HG03060 (cell line): ENCODE measurements around the gene SLC6A13.
"Not testable (repeated sequence)": the region's sequence is repeated elsewhere in the genome, so short reads cannot be mapped to it uniquely, and the experiment has no call there.

ENCODE experiments used
- ATAC-seq: cut with Tn5 transposase; IDR thresholded peaks from one replicate; pipeline ENCODE4 v1.9.1; 2021; ENCODE audit warnings: low read depth, moderate number of reproducible peaks; ENCODE audit not compliant: unreplicated experiment

The SLC6A13 gene

GRCh38 chr12:218728-219590 lies 43.7 kb downstream of the SLC6A13 start:
- ATAC-seq = no peak

GRCh38 chr12:218221-218620 lies 44.4 kb downstream of the SLC6A13 start:
- no peak for ATAC-seq

- not testable (repeated sequence) for ATAC-seq
Observed at GRCh38 chr12:217029-217428, 45.6 kb downstream of the SLC6A13 start.

- no peak for ATAC-seq
Observed at GRCh38 chr12:215116-215515, 47.5 kb downstream of the SLC6A13 start.

GRCh38 chr12:214003-214741 lies 48.5 kb downstream of the SLC6A13 start, which contains the start of gene SLC6A12:
SLC6A12 (minus strand) TSS chr12:214157; CDS start chr12:209986, 4,171 bp downstream.
- no peak for ATAC-seq

GRCh38 chr12:213527-213932 lies 49.1 kb downstream of the SLC6A13 start:
- no peak for ATAC-seq

DNA sequence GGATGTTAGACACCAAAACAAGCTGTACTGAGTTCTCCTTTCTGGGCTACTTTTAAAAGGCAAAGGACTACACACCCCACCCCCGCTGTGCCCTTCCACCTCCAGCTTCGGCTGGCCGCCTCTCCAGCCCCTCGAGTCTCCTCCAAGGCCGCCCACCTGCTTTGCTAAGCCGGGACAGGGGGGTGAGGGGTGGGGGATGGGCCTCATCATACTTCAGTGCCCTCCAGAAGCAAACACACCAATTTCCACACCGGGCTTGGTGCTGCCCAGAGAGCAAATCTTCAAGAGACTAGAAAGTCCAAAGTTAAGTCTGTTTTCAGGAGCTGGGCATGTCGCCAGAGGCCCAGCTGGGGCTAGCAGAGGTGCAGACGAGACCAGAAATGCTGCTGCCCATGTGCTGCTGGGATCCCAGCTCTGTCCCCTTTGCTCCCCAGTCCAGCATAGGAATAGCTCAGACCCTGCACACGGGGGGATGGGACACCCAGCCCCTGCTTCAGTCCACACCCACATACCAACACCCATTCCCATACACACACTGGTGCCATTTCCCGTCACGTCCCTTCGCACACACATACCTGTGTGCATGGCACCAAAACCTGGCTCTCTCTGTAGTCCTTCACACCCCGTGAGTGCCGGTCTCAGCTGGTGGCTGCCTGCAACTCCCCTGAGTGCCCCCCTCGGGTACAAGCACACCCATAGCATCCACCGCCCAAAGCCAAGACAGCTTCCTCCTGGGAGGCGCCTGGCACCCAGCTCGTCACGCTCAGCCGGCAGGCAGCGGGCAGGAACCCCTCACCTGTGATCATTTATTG lies 49.7 kb downstream of the SLC6A13 start:
- no peak for ATAC-seq

DNA sequence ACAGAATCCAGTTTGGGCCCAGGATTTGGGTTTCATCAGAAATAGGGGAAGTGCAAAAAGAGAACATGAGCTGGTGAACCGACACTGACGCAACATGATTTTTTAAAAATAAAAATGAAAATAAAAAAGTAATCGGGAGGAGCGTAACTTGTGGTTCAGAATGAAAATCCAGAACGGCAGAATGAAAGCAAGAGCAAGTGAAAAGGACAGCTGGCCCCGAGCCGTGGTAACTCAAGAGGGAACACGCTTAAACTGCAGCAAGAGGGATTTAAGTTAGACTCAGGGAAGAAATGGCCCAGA lies 50.3 kb downstream of the SLC6A13 start:
- ATAC-seq = no peak

DNA sequence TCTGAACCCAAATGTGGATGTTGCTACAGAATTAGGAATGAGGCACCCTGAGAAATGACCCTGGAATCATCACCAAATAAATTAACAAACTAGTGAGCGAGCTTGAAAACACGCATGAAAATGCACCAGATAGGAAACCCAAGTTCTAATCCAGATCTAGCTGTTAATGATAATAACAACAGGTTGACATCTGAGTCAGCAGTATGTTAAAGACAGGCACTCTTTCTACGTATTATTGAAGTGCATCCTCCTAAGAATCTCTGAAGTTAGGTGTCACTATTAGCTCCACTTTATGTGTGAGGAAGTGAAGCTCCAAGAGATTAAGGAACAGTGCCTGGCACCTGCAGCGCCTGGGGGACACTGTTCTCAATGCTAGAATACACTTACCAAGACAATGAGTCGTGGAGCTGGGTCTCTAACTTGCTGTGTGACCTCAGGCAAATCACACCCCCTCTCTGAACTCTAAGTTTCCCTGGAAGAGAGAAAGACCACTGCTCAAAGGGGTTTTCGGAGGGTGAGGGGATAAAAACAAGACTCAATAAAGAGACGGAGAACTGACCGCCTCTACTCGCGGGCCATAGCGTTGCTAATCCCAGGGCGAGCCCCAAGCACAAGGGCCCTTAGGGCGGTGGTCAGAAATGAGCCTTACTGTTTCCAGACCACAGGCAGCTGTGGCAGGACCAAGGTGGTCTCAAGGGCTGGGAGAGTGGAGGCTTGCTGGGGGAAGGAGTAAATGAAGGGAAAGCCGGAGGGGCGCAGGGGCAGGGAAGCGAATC lies 50.8 kb downstream of the SLC6A13 start:
- ATAC-seq = no peak

- ATAC-seq = no peak
Observed at GRCh38 chr12:211142-211465, 51.5 kb downstream of the SLC6A13 start.

DNA sequence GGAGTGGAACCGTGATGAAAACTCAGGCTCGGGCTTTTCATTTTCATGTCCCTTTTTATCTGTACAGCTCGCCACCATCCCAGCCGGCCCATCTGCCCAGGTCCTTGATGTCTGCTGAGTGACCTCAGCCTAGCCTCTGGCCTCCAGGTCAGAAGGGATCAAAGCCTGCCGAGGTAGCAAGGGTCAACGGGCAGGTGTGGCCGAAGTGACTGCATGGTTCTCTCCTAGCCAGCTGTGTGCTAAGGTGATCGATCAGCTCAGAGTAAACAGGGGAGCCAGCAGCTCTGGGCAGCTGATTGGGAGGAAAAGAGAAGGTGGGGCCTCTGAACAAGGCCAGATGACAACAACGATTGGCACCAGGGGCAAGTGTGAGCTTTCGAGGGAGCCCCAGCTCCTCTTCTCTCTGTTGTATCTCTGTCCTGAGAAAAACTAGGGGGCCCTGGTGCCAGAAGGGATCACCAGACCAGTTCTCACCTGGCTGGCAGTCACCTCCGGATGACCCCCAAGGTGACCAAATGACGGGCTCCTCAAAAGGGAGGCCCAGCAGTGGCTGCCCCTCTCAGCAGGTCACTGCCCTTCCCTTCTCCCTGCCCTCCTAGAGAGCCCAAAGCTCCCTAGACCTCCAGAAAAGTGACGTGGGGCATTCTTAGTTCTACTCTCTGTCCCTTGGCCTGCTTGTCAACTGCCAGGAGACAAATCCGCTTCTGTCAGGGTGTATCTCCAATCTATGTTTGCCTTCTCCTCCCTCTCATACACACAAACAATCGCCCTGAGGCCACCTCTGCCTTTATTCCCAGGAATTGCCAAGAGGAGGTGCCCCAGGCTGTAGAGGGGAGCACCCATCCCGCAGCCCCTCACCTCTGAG lies 52.1 kb downstream of the SLC6A13 start:
- ATAC-seq = no peak

- ATAC-seq = no peak
Observed at GRCh38 chr12:209851-210250, 52.8 kb downstream of the SLC6A13 start.

- ATAC-seq = no peak
Observed at GRCh38 chr12:209246-209645, 53.4 kb downstream of the SLC6A13 start.

- ATAC-seq = no peak
Observed at GRCh38 chr12:208813-209212, 53.8 kb downstream of the SLC6A13 start.

DNA sequence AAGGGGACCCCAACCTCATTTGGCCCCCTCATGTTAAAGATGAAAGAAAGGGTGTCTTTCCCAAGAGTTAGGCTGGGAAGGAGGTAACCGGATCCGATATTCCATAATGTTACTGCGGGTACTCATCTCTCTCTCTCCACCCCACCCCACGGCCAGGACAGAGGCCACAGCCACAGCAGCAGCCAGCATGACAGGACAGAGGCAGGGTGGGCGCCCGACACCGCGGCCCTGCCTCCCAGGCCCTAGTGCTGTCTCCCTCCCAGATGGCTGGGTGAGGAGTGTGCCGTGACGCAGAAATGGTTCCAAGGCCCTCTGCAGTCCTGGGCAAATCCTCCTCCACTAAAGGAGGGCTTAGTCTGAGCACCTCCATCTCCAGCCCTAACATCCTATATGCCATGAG lies 54.8 kb downstream of the SLC6A13 start:
- ATAC-seq = no peak

DNA sequence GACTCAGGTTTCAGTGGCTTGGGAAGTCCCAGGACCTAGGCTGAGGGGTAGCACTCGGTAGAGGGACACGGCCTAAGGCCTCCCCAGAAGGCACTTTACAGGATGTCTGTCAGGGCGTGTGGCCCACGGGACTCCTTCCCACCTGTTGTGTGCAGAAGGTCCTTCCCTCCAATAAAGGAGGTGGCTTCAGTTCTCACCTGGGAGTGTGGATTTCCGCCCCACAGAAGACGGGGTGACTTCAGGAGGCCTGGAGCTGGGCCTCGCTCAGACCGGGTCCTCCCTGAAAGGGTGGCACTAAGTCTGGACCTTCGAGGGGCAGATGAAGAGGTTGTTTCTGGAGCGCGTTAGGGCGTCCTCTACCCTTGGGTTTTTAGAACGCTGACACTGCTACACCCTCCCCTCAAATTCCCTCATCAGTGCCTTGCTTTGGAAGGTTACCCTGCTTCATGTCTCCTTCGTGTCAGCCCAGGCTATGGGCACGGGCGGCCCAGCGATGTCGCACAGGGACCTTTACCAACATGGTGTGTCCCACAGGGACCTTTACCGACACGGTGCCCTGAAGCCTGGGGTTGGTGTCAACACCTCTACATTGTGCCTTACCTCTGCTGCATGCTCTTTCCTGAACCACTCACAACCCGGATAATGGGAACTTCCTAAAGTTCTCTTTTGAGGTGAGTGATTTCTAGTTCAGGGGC lies 55.7 kb downstream of the SLC6A13 start:
- no peak for ATAC-seq

- no peak for ATAC-seq
Observed at GRCh38 chr12:205026-205425, 57.6 kb downstream of the SLC6A13 start.

GRCh38 chr12:204261-204678 lies 58.4 kb downstream of the SLC6A13 start:
- ATAC-seq = no peak
